ENCODE results near the gene SLU7.
A peak's percentile ranks its signal among the peaks of the same experiment; 100 is the strongest.

Gene SLU7

DNA sequence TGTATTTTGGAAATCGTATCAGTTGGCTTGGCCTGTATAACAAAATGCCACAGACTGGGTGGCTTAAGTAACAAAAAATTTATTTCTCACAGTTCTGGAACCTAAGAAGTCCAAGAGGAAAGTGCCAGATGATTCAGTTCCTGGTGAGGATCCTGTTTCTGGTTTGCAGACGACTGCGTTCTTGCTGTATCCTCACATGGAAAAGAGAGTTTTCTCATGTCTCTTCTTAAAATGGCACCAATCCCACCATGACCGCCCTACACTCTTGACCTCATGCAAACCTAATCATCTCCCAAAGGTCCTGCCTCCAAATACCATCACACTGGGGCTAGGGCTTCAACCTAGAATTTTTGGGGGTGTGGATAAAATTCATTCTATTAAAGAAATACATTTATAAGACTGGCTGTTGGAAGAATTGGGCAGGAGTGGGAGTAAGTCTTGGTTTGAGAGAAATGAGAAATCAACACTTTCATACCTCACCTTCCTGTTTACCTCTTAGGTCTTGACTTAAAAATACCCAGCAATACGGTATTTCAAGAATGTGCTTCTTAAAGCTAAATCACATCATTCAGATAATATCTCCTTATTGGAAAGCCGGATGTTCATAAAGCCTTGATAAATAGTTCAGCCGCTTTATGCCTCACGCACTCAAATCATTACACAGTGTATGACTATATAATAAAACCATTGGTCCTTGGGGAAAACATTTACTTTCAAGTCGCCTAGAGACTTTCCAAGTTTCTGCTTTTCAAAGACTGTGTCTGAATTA, 31.5 kb upstream of the SLU7 start:
- TF ChIP-seq, protein P1, sequence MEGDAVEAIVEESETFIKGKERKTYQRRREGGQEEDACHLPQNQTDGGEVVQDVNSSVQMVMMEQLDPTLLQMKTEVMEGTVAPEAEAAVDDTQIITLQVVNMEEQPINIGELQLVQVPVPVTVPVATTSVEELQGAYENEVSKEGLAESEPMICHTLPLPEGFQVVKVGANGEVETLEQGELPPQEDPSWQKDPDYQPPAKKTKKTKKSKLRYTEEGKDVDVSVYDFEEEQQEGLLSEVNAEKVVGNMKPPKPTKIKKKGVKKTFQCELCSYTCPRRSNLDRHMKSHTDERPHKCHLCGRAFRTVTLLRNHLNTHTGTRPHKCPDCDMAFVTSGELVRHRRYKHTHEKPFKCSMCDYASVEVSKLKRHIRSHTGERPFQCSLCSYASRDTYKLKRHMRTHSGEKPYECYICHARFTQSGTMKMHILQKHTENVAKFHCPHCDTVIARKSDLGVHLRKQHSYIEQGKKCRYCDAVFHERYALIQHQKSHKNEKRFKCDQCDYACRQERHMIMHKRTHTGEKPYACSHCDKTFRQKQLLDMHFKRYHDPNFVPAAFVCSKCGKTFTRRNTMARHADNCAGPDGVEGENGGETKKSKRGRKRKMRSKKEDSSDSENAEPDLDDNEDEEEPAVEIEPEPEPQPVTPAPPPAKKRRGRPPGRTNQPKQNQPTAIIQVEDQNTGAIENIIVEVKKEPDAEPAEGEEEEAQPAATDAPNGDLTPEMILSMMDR (IDR thresholded peaks at IDR 0.05; ENCODE audit: insufficient read depth, low read depth, low read length, missing control alignments), result no peak
- peak; percentile 47 for DNase-seq (ENCODE audit: low read depth)
- H3K4me3 ChIP-seq (ENCODE audit: low read depth, low read length), result peak overlapping the region; percentile 21; the same call in 1 of the 2 replicates

DNA sequence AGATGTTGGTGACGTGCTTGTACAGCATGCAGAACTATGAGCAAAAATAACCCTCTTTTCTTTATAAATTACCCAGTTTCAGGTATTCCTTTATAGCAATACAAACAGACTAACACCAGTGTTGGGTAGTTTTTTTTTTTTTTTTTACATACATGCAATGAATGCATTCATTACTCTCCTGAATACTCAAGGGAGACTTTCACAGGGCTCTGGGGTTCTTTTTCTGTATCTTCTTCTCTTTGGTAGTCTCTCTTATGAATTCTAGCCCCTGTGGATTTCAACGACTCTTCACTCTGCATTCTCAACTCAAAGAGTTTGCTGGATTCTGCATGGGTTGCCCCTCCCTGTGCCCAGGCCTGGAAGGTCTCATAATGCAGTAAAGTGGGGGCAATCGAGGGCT, 30.6 kb upstream of the SLU7 start:
- no peak for DNase-seq (ENCODE audit: low read depth)
- TF ChIP-seq, protein P1 (IDR thresholded peaks at IDR 0.05; ENCODE audit: insufficient read depth, low read depth, low read length, missing control alignments), result no peak
- no peak overlapping the region for H3K4me3 ChIP-seq (ENCODE audit: low read depth, low read length)

DNA sequence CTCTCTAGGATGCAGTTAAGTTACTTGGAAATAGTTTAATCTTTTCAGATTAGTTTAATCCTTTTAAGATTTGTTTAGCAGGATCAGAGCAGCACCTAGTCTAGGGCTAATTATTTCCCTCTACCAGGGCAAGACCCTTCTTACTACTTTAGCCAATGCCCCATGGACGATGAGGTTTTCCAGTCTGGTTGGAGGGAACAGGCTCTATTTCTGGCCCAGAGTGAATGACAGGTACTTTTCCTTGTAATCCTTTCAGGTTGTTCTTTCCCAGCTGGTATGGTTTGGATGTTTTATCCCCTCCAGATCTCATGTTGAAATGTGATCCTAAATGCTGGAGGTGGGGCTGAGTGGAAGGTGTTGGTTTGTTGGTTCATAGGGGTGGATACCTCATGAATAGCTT, 30.0 kb upstream of the SLU7 start:
- no peak overlapping the region for H3K4me3 ChIP-seq (ENCODE audit: low read depth, low read length)
- no peak for DNase-seq (ENCODE audit: low read depth)
- TF ChIP-seq, protein P1 (IDR thresholded peaks at IDR 0.05; ENCODE audit: insufficient read depth, low read depth, low read length, missing control alignments), result no peak

DNA sequence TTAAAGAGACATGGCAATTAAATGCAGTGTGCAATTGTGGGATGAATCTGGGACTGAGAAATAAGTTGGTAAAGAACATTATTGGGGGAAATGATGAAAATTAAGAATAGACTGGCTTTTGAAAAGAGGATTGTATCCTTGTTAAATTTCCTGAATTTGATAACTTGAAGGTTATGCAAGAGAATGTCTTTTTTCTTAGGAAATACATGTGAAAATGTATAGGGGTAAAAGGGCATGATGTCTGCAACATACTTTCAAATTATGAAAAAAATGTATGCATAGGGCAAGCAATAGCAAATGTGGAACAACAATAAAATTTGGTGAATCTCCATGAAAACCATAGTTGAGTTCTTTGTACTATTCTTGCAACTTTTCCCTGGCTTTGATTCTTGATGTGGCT, 26.9 kb upstream of the SLU7 start:
- no peak overlapping the region for H3K4me3 ChIP-seq (ENCODE audit: low read depth, low read length)
- DNase-seq (ENCODE audit: low read depth), result no peak
- TF ChIP-seq, protein P1 (IDR thresholded peaks at IDR 0.05; ENCODE audit: insufficient read depth, low read depth, low read length, missing control alignments), result no peak

DNA sequence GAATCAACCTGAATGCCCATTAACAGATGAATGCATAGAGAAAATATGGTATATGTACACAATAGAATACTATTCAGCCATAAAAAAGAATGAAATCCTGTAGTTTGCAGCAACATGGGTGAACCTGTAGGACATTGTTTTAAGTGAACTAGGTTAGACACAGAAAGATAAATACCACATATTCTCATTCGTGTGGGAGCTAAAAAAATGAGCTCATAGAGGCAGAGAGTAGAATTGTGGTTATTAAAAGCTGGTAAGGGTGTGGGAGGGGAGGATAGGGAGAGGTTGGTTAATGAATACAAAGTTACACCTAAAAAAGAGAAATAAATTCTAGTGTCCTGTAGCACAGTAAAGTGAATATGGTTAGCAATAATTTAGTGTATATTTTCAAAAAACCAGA, 26.3 kb upstream of the SLU7 start:
- DNase-seq (ENCODE audit: low read depth), result no peak
- TF ChIP-seq, protein P1 (IDR thresholded peaks at IDR 0.05; ENCODE audit: insufficient read depth, low read depth, low read length, missing control alignments), result no peak
- no peak overlapping the region for H3K4me3 ChIP-seq (ENCODE audit: low read depth, low read length)

DNA sequence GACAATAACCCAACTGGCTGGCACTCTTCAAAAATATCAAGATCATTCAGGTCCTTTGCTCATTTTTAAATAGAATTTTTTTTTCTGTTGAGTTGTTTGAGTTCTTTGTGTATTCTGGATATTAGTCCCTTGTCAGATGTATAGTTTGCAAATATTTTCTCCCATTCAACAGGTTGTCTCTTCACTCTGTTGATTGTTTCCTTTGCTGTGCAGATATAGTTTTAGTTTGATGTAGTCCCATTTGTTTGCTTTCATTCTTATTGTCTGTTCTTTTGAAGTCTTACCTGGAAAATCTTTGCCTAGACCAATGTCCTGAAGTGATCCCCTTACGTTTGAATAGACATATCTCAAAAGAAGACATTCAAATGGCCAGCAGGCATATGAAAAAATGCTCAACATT, 25.5 kb upstream of the SLU7 start:
- TF ChIP-seq, protein P1 (IDR thresholded peaks at IDR 0.05; ENCODE audit: insufficient read depth, low read depth, low read length, missing control alignments), result no peak
- no peak overlapping the region for H3K4me3 ChIP-seq (ENCODE audit: low read depth, low read length)
- no peak for DNase-seq (ENCODE audit: low read depth)

Data from GM12865 (cell line).